HL-60 (cell line): ENCODE data around the gene MADCAM1.

Experiments
- POLR2AphosphoS5 ChIP-seq: IDR thresholded peaks from 2 replicates; pipeline ENCODE4 v1.6.1; 2012; ENCODE audit warnings: low read depth
- TF ChIP-seq, protein P1 (sequence below): IDR thresholded peaks from one replicate; pipeline ENCODE4 v1.5.1; 2011; ENCODE audit warnings: low read length, control low read depth, inconsistent platforms; ENCODE audit not compliant: insufficient read depth

DNA sequence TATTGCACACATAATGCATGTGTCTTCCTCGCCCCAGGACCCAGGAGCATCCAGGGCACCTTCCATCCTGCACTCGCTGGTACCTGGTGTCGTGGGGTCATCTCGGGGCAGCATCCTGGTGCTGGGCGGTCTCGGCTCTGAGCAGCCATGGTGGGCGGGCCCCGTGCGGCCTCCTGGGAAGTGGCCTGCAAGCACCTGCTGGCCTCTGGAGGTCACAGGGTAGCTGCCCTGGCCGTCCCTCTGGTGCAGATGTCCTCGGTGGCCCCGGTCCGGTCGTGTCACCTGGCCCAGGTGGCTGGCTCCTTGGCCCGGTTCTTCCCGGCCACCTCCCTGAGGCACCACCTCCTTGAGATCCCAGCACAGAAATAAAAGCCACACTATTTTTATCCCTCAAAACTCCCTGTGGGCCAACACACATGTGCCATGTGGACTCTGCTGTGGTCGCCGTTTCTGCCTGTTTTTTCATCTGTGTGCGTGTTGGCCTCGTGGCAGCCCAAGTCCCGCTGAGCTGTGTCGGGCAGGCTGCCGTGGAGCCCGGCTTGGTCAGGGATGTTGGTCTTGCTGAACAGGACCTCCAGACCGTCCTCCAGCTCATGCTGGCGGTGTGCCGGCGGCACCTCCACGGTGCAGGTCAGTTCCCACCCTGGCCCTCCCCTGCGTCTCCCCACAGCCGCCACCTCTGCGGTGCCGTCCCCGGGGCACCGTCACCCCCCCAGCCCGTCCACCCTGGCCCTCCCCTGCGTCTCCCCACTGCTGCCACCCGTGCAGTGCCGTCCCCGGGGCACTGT lies 42.5 kb downstream of the MADCAM1 start:
- TF ChIP-seq POLR2AphosphoS5: no peak
- TF ChIP-seq, protein P1, sequence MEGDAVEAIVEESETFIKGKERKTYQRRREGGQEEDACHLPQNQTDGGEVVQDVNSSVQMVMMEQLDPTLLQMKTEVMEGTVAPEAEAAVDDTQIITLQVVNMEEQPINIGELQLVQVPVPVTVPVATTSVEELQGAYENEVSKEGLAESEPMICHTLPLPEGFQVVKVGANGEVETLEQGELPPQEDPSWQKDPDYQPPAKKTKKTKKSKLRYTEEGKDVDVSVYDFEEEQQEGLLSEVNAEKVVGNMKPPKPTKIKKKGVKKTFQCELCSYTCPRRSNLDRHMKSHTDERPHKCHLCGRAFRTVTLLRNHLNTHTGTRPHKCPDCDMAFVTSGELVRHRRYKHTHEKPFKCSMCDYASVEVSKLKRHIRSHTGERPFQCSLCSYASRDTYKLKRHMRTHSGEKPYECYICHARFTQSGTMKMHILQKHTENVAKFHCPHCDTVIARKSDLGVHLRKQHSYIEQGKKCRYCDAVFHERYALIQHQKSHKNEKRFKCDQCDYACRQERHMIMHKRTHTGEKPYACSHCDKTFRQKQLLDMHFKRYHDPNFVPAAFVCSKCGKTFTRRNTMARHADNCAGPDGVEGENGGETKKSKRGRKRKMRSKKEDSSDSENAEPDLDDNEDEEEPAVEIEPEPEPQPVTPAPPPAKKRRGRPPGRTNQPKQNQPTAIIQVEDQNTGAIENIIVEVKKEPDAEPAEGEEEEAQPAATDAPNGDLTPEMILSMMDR: no peak
